GM21786 (cell line): ENCODE results near the gene CPAMD8.
"Not testable (repeated sequence)": the region's sequence is repeated elsewhere in the genome, so short reads cannot be mapped to it uniquely, and the experiment has no call there.

Source experiments
- ATAC-seq: cut with Tn5 transposase; IDR thresholded peaks from one replicate; pipeline ENCODE4 v1.9.1; 2021; ENCODE audit not compliant: unreplicated experiment

CPAMD8 gene

GRCh38 chr19:17041976-17042375, 15.4 kb upstream of the CPAMD8 start:
- no peak for ATAC-seq

- no peak for ATAC-seq
Observed at GRCh38 chr19:17037966-17038500, 11.4 kb upstream of the CPAMD8 start.

- no peak for ATAC-seq
Observed at GRCh38 chr19:17037184-17037583, 10.6 kb upstream of the CPAMD8 start.

GRCh38 chr19:17036640-17037039, 10.0 kb upstream of the CPAMD8 start:
- no peak for ATAC-seq

GRCh38 chr19:17035842-17036424, 9.3 kb upstream of the CPAMD8 start:
- no peak for ATAC-seq

- ATAC-seq: no peak
Observed at GRCh38 chr19:17031741-17032140, 5.1 kb upstream of the CPAMD8 start.

- no peak for ATAC-seq
Observed at GRCh38 chr19:17027535-17027975, 945 bp upstream of the CPAMD8 start.

- no peak for ATAC-seq
Observed at GRCh38 chr19:17025991-17026658, 485 bp downstream of the CPAMD8 start.

GRCh38 chr19:17025361-17025760, 1.2 kb downstream of the CPAMD8 start:
- ATAC-seq: no peak

- not testable (repeated sequence) for ATAC-seq
Observed at GRCh38 chr19:17024941-17025340, 1.7 kb downstream of the CPAMD8 start.

- no peak for ATAC-seq
Observed at GRCh38 chr19:17023805-17024204, 2.8 kb downstream of the CPAMD8 start.

GRCh38 chr19:17022738-17023137, 3.9 kb downstream of the CPAMD8 start:
- ATAC-seq: no peak

GRCh38 chr19:17021793-17022590, 4.6 kb downstream of the CPAMD8 start:
- ATAC-seq: no peak

GRCh38 chr19:17021328-17021727, 5.3 kb downstream of the CPAMD8 start:
- ATAC-seq: no peak

GRCh38 chr19:17020823-17021222, 5.8 kb downstream of the CPAMD8 start:
- no peak for ATAC-seq

GRCh38 chr19:17020385-17020784, 6.2 kb downstream of the CPAMD8 start:
- no peak for ATAC-seq

- not testable (repeated sequence) for ATAC-seq
Observed at GRCh38 chr19:17014212-17014861, 12.3 kb downstream of the CPAMD8 start.

- no peak for ATAC-seq
Observed at GRCh38 chr19:17011485-17011884, 15.1 kb downstream of the CPAMD8 start.

GRCh38 chr19:17006579-17006978, 20.0 kb downstream of the CPAMD8 start:
- no peak for ATAC-seq

GRCh38 chr19:17005000-17005399, 21.6 kb downstream of the CPAMD8 start:
- no peak for ATAC-seq

GRCh38 chr19:17004386-17004785, 22.2 kb downstream of the CPAMD8 start:
- ATAC-seq: no peak
